H9 (cell line): ENCODE results near the gene RB1. TPM values are rescaled to one million over a fixed set of nuclear protein-coding genes. Genes with fewer than 3 reads are reported as not detected.

ENCODE experiments used
- DNase-seq: peaks from one replicate; pipeline ENCODE4 v3.0.0-alpha.2; 2017
- H2AFZ ChIP-seq: one replicate; pipeline ENCODE4 v1.6.1; 2013; ENCODE audit warnings: mild to moderate bottlenecking, low read length, control low read depth, moderate library complexity
- H2AK5ac ChIP-seq: 2 replicates; pipeline ENCODE4 v1.6.1; 2013; ENCODE audit warnings: low read length, control low read depth, mixed read lengths; ENCODE audit not compliant: insufficient read length
- H2BK120ac ChIP-seq: one replicate; pipeline ENCODE4 v1.6.1; 2013; ENCODE audit warnings: low read depth, mild to moderate bottlenecking, low read length, control low read depth, inconsistent platforms; ENCODE audit not compliant: poor library complexity, severe bottlenecking
- H2BK12ac ChIP-seq: 2 replicates; pipeline ENCODE4 v1.6.1; 2013; ENCODE audit warnings: low read length, control low read depth, mixed read lengths, low read depth; ENCODE audit not compliant: insufficient read length
- H2BK15ac ChIP-seq: 2 replicates; pipeline ENCODE4 v1.6.1; 2013; ENCODE audit warnings: low read depth, low read length, control low read depth
- H2BK20ac ChIP-seq: one replicate; pipeline ENCODE4 v1.6.1; 2013; ENCODE audit warnings: low read depth, mild to moderate bottlenecking, low read length, control low read depth, inconsistent platforms; ENCODE audit not compliant: poor library complexity, severe bottlenecking
- H2BK5ac ChIP-seq: 2 replicates; pipeline ENCODE4 v1.6.1; 2013; ENCODE audit warnings: low read length, control low read depth, mixed read lengths; ENCODE audit not compliant: insufficient read length
- H3K14ac ChIP-seq: 2 replicates; pipeline ENCODE4 v1.6.1; 2013; ENCODE audit warnings: low read length, control low read depth; ENCODE audit not compliant: insufficient read depth
- H3K18ac ChIP-seq: 2 replicates; pipeline ENCODE4 v1.6.1; 2013; ENCODE audit warnings: low read depth, mild to moderate bottlenecking, mixed read lengths, low read length, control low read depth; ENCODE audit not compliant: insufficient read length
- H3K23ac ChIP-seq: 2 replicates; pipeline ENCODE4 v1.6.1; 2013; ENCODE audit warnings: low read length, control low read depth, mixed read lengths, low read depth; ENCODE audit not compliant: insufficient read length
- H3K23me2 ChIP-seq: 2 replicates; pipeline ENCODE4 v1.6.1; 2013; ENCODE audit warnings: low read depth, mild to moderate bottlenecking, mixed read lengths, low read length, control low read depth; ENCODE audit not compliant: insufficient read length, poor library complexity, severe bottlenecking
- H3K27ac ChIP-seq: 2 replicates; pipeline ENCODE4 v1.5.1; 2013; ENCODE audit warnings: low read length, control low read depth, mixed read lengths, low read depth; ENCODE audit not compliant: insufficient read length
- H3K27me3 ChIP-seq: 2 replicates; pipeline ENCODE4 v1.6.1; 2013; ENCODE audit warnings: low read length, control low read depth, inconsistent platforms; ENCODE audit not compliant: insufficient read depth
- H3K4ac ChIP-seq: 2 replicates; pipeline ENCODE4 v1.6.1; 2013; ENCODE audit warnings: low read depth, mild to moderate bottlenecking, control low read depth, inconsistent platforms, low read length, moderate library complexity
- H3K4me1 ChIP-seq: 2 replicates; pipeline ENCODE4 v1.6.1; 2013; ENCODE audit warnings: low read length, control low read depth, inconsistent platforms; ENCODE audit not compliant: insufficient read depth
- H3K4me2 ChIP-seq: 2 replicates; pipeline ENCODE4 v1.6.1; 2013; ENCODE audit warnings: low read length, control low read depth, mixed read lengths; ENCODE audit not compliant: insufficient read length, insufficient read depth
- H3K56ac ChIP-seq: 2 replicates; pipeline ENCODE4 v1.6.1; 2013; ENCODE audit warnings: low read depth, mild to moderate bottlenecking, mixed read lengths, low read length, control low read depth; ENCODE audit not compliant: insufficient read length
- H3K79me1 ChIP-seq: 2 replicates; pipeline ENCODE4 v1.6.1; 2013; ENCODE audit warnings: low read depth, mild to moderate bottlenecking, moderate library complexity, low read length, control low read depth, inconsistent platforms; ENCODE audit not compliant: insufficient read depth, poor library complexity, severe bottlenecking
- H3K79me2 ChIP-seq: 2 replicates; pipeline ENCODE4 v1.6.1; 2013; ENCODE audit warnings: low read length, control low read depth, inconsistent platforms; ENCODE audit not compliant: insufficient read depth
- H3K9ac ChIP-seq: 2 replicates; pipeline ENCODE4 v1.6.1; 2013; ENCODE audit warnings: low read length, control low read depth, mixed read lengths; ENCODE audit not compliant: insufficient read length; ENCODE audit errors: extremely low read depth
- H3K9me3 ChIP-seq: one replicate; pipeline ENCODE4 v1.6.1; 2013; ENCODE audit warnings: low read depth, low read length, inconsistent platforms; ENCODE audit not compliant: control insufficient read depth
- H3T11ph ChIP-seq: one replicate; pipeline ENCODE4 v1.6.1; 2013; ENCODE audit warnings: mild to moderate bottlenecking, low read length, control low read depth, inconsistent platforms
- H4K20me1 ChIP-seq: one replicate; pipeline ENCODE4 v1.6.1; 2013; ENCODE audit not compliant: control insufficient read depth, insufficient read length, insufficient read depth
- H4K5ac ChIP-seq: 2 replicates; pipeline ENCODE4 v1.6.1; 2013; ENCODE audit warnings: low read depth, mild to moderate bottlenecking, mixed read lengths, low read length, control low read depth; ENCODE audit not compliant: insufficient read length
- H4K8ac ChIP-seq: replicated peaks from 2 replicates; pipeline ENCODE4 v1.6.1; 2013; ENCODE audit warnings: low read length, control low read depth, mixed read lengths, low read depth; ENCODE audit not compliant: insufficient read length
- H4K91ac ChIP-seq: 2 replicates; pipeline ENCODE4 v1.6.1; 2013; ENCODE audit warnings: low read depth, mild to moderate bottlenecking, moderate library complexity, mixed read lengths, low read length, control low read depth; ENCODE audit not compliant: insufficient read length
- H3K27ac Mint-ChIP-seq, 3 experiments: 2 replicates in 2 of 3; 3 replicates in 1 of 3; pipeline ENCODE4 v1.8.0; 2020 to 2021; ENCODE audit warnings: mixed read lengths in 3 of 3, mild to moderate bottlenecking in 1 of 3, moderate library complexity in 1 of 3
- H3K27me3 Mint-ChIP-seq: 2 replicates; pipeline ENCODE4 v1.8.0; 2021; ENCODE audit warnings: low read depth, mild to moderate bottlenecking, moderate library complexity, mixed read lengths
- H3K36me3 Mint-ChIP-seq, 3 experiments: 2 replicates in 2 of 3; 3 replicates in 1 of 3; pipeline ENCODE4 v1.8.0; 2020 to 2021; ENCODE audit warnings: low read depth in 3 of 3, mixed read lengths in 3 of 3; ENCODE audit not compliant: insufficient read depth in 1 of 3
- H3K4me1 Mint-ChIP-seq, 2 experiments: 2 replicates each; pipeline ENCODE4 v1.8.0; 2020; ENCODE audit warnings: mixed read lengths in 2 of 2
- H3K4me3 Mint-ChIP-seq, 2 experiments: 2 replicates in 1 of 2; 3 replicates in 1 of 2; pipeline ENCODE4 v1.8.0; 2020 to 2021; ENCODE audit warnings: mild to moderate bottlenecking in 2 of 2, mixed read lengths in 2 of 2, moderate library complexity in 1 of 2
- H3K9me3 Mint-ChIP-seq, 2 experiments: 2 replicates in 1 of 2; 3 replicates in 1 of 2; pipeline ENCODE4 v1.8.0; 2020; ENCODE audit warnings: mild to moderate bottlenecking in 2 of 2, mixed read lengths in 2 of 2, moderate library complexity in 1 of 2
- WGBS: extraction: QIAGEN DNeasy Blood & Tissue Kit; methylation state at CpG from one replicate; pipeline ENCODE4 v1.1.7; 2013; ENCODE audit warnings: missing lambda C conversion rate, low lambda C conversion rate, mixed read lengths; ENCODE audit not compliant: insufficient read length; ENCODE audit errors: extremely low coverage; 5-methylcytosine and 5-hydroxymethylcytosine counted together
- total RNA-seq: library from RNA; stranded (reverse); gene quantifications from 2 replicates; pipeline ENCODE4 v1.2.1, GENCODE V29; 2021
- TF ChIP-seq, protein P1 (sequence below): fragments of 200-600 bp; sonication (generic); conservative IDR thresholded peaks from 3 replicates; pipeline ENCODE4 v1.8.0; 2021; ENCODE audit warnings: antibody characterized with exemption, mild to moderate bottlenecking

RB1 gene
- total RNA-seq, 1 experiment from 2014 or later: 20.5 TPM

DNA sequence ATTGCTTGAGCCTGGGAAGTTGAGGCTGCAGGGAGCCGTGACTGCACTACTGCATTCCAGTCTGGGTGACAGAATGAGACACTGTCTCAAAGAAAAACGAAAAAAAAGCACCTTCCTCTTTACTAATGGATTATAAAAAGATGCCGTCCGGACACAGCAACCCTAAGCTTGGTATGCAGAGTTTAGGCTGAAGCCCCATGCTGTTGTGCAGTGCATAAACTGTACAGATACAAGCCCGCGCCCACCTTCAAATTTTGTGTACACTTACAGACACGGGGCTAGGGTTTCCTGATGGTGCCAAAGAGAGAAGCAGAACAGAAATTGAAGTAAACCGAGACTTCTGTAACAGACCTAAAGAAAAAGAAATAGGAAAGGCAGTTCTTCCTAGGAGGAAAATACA lies 100.4 kb downstream of the RB1 start:
- WGBS: no CpG with 5 or more reads among the region's 8 CpGs
- H4K20me1 ChIP-seq: no peaks in the 10 kb centered on the region
- no peaks in the 10 kb centered on the region for H3K79me1 ChIP-seq
- Mint-ChIP-seq H3K4me1 (no peaks in the 10 kb centered on the region), H3K27me3 (no peaks in the 10 kb centered on the region), H3K4me3 (no peak overlapping the region), H3K27ac (peak overlapping the region in 2 of 3 experiments; percentile 13 to 56; a peak in 3 of 7 replicates), H3K9me3 (no peaks in the 10 kb centered on the region), H3K36me3 (no peaks in the 10 kb centered on the region)
- no peaks in the 10 kb centered on the region for H3K79me2 ChIP-seq
- H2AFZ ChIP-seq: no peak overlapping the region
- no peak for DNase-seq
- H3K27ac ChIP-seq: no peak overlapping the region
- TF ChIP-seq, protein P1, sequence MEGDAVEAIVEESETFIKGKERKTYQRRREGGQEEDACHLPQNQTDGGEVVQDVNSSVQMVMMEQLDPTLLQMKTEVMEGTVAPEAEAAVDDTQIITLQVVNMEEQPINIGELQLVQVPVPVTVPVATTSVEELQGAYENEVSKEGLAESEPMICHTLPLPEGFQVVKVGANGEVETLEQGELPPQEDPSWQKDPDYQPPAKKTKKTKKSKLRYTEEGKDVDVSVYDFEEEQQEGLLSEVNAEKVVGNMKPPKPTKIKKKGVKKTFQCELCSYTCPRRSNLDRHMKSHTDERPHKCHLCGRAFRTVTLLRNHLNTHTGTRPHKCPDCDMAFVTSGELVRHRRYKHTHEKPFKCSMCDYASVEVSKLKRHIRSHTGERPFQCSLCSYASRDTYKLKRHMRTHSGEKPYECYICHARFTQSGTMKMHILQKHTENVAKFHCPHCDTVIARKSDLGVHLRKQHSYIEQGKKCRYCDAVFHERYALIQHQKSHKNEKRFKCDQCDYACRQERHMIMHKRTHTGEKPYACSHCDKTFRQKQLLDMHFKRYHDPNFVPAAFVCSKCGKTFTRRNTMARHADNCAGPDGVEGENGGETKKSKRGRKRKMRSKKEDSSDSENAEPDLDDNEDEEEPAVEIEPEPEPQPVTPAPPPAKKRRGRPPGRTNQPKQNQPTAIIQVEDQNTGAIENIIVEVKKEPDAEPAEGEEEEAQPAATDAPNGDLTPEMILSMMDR: no peak
- no peak overlapping the region for H3K4me2 ChIP-seq
- H3K4ac ChIP-seq: no peak overlapping the region
- no peak overlapping the region for H2BK120ac ChIP-seq
- H2BK20ac ChIP-seq: no peak overlapping the region
- no peak overlapping the region for H4K8ac ChIP-seq
- no peak overlapping the region for H2BK5ac ChIP-seq
- H4K5ac ChIP-seq: no peak overlapping the region
- H3K23ac ChIP-seq: no peak overlapping the region
- no peak overlapping the region for H3T11ph ChIP-seq
- H3K56ac ChIP-seq: no peak overlapping the region
- H3K27me3 ChIP-seq: no peaks in the 10 kb centered on the region
- H2AK5ac ChIP-seq: no peak overlapping the region
- H3K9me3 ChIP-seq: no peaks in the 10 kb centered on the region
- no peak overlapping the region for H2BK12ac ChIP-seq
- no peaks in the 10 kb centered on the region for H3K4me1 ChIP-seq
- no peak overlapping the region for H3K14ac ChIP-seq
- no peak overlapping the region for H3K18ac ChIP-seq
- H3K9ac ChIP-seq: no peak overlapping the region
- H4K91ac ChIP-seq: no peak overlapping the region
- H2BK15ac ChIP-seq: no peak overlapping the region
- no peaks in the 10 kb centered on the region for H3K23me2 ChIP-seq
